ENCODE measurements around the gene KATNIP.

- TF ChIP-seq CTCF (IDR thresholded peaks at IDR 0.05; ENCODE audit: insufficient read depth, low read depth, low read length) (no peak), EZH2 (IDR thresholded peaks at IDR 0.05; ENCODE audit: insufficient read depth, low read length) (no peak)
These were observed 2.1 kb upstream of the KATNIP start for GRCh38 chr16:27547851-27548250.

Measured in astrocyte (in vitro differentiated cells and primary cell).